OCI-LY3 (cell line): ENCODE measurements around the gene SMARCA5.

Source experiments
- CTCF ChIP-seq: fragments of 200-600, 300-600 bp; sonication (generic); IDR thresholded peaks from 2 replicates; pipeline ENCODE4 v1.5.1; 2014; ENCODE audit warnings: antibody characterized with exemption, low read length, low read depth
- EZH2phosphoT487 ChIP-seq: fragments of 200-600 bp; shearing (Covaris generic); IDR thresholded peaks from 2 replicates; pipeline ENCODE4 v1.6.1; 2018; ENCODE audit warnings: antibody characterized with exemption, mixed run types, low read depth

GRCh38 chr4:143498021-143498420 is 15.5 kb upstream of the SMARCA5 start:
- no peak for TF ChIP-seq CTCF
- no peak for TF ChIP-seq EZH2phosphoT487
